Measurements from ENCODE around the gene DPEP3.
"Not testable (repeated sequence)": the region's sequence is repeated elsewhere in the genome, so short reads cannot be mapped to it uniquely, and the experiment has no call there.

Gene DPEP3

DNA sequence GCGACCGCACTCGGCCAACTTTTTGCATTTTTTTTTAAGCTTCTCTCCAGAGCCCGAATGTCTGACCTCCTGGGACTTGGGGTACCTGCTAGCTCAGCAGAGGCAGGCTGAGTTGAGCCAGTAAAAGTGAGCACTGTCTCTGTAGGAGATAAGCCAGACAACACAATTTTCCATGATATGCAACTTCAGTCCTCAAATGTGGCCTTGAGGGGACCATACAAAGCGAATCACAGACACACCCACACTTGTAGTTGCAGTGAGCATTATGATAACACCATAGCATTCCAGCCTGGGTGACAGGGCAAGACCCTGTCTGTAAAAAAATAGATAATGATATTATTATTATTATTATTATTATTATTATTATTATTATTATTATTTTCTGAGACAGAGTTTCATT, 16.4 kb upstream of the DPEP3 start:
- intact Hi-C loops (cut with DNase I): loop anchor here (10.0 kb wide), 1 partner anchor 228 kb away; no protein-coding TSS in a partner anchor
- DNase-seq: no peak

DNA sequence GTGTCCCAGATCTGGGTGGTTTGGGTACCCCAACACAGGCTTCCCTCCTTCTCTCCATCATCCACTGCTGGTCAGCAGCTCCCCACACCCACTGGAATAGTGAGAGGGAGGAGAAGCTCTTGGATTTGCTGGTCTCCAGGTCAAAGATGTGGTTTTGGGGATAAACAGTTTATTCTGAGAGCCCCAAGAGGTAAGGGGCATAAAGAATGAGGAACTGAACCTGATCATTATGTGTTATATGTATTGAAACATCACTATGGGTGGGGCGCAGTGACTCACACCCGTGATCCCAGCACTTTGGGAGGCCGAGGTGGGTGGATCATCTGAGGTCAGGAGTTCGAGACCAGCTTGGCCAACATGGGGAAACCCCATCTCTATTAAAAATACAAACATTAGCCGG, 15.1 kb upstream of the DPEP3 start:
- DNase-seq: no peak
- intact Hi-C loops (cut with DNase I): loop anchor here (10.0 kb wide), 1 partner anchor 229 kb away; no protein-coding TSS in a partner anchor

DNA sequence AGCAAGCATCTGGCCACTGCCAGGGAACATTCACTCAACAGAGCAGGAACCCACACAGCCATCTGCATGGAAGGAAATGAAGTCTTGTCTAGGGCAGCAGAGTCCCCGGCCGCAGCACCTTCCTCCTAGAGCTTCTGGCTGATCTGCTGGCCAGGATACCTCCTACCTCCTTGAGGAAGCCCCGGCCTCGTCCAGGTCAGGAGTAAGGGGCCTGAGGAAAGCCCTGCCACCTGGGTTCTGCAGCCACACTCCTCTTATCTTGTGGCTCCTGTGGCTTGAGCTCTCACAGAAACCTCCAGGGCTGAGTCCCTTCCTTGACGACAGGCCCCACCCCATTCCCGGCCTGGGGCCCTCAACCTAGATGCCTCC, 13.7 kb upstream of the DPEP3 start:
- intact Hi-C loops (cut with DNase I): loop anchor here (10.0 kb wide), 1 partner anchor 231 kb away; no protein-coding TSS in a partner anchor

DNA sequence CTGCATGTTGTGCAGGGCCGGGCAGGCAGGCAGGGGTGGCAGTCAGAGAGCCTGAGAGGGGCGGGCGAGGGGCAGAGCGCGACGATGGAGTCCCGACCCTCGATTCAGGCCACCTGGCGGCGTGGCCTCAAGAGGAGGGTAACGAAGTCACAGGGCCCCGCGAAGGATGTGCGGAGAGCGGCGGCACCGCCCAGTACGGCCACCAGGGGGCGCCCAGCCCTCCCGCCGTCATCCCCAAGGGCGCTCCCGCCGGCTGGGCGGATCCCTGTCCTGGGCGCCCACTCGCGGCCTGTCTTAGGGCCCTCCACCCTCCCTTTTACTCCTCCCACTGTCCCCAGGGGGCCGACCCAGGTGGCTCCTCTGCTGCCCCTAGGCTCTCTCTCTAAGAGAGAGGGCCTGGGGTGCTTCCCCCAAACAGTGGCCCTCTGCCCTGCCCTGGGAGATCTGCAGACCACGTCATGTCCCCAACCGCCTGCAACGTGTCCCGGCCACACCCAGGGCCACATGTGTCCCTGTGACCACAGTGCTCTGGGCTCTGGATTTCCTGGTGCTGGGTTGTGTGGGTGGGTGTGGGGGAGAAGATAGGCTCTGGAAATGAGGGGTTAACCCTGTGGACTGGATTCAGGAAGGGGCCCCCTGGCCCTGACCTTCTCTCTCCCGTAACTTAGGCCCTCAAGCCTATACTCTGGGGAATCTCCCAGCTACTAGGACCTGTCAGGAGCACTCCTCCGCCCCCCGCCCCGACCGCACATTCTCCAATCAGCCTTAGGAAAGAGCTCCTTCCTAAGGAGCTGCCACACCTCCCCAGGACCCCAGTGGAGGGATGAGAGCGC, 13.1 kb upstream of the DPEP3 start:
- intact Hi-C loops (cut with DNase I): loop anchor here (10.0 kb wide), 1 partner anchor 231 kb away; no protein-coding TSS in a partner anchor
- DNase-seq: peak; percentile 20 to 94 (median 64)

More for the DNA sequence above, 13.7 kb upstream of the DPEP3 start:
- DNase-seq: not testable (repeated sequence)

DNA sequence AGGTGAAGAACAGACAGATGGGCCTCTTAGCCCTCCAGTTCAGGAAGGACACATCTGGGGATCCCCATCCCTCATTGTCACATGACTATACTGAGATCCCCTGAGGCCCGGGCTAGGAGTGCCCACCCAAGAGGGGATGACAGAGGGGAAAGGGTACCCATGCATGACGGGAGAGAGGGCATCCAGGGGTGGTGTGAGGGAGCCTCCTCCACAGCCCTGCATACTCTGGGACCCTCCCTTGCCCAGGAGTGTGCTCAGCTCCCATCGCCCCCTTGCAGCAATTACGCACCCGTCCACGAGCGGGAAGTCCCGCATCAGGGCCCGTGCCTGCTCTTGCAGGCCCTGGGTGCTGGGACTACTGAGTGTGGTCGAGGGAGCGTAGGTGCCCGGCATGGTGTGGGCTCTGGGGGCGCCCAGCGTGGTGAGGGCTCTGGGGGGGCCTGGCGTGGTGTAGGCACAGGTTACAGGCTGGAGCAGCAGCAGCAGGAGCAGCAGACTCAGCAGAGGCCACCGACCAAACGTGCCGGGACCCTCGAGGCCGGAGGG, 12.4 kb upstream of the DPEP3 start:
- intact Hi-C loops (cut with DNase I): loop anchor here (10.0 kb wide), 1 partner anchor 232 kb away; no protein-coding TSS in a partner anchor
- DNase-seq: no peak

DNA sequence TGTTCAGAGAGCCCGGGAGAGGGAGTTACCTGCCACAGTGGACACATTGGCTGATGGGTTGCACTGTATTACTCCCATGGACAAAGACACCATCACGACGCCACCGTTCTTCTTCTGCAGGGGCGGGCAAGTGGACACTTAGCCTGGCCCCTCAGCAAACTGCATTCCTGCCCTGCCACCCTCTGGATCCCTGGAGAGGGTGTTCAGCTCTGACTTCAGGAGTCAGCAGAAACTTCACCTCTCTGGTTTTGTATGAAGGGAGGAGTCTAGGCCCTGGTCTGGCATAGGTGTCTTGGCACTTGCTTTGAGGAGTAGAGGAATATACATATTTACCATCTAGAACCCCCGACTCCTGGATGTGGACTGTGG, 9.7 kb upstream of the DPEP3 start:
- DNase-seq: no peak
- intact Hi-C loops (cut with DNase I): loop anchor here (10.0 kb wide), 1 partner anchor 235 kb away; no protein-coding TSS in a partner anchor

DNA sequence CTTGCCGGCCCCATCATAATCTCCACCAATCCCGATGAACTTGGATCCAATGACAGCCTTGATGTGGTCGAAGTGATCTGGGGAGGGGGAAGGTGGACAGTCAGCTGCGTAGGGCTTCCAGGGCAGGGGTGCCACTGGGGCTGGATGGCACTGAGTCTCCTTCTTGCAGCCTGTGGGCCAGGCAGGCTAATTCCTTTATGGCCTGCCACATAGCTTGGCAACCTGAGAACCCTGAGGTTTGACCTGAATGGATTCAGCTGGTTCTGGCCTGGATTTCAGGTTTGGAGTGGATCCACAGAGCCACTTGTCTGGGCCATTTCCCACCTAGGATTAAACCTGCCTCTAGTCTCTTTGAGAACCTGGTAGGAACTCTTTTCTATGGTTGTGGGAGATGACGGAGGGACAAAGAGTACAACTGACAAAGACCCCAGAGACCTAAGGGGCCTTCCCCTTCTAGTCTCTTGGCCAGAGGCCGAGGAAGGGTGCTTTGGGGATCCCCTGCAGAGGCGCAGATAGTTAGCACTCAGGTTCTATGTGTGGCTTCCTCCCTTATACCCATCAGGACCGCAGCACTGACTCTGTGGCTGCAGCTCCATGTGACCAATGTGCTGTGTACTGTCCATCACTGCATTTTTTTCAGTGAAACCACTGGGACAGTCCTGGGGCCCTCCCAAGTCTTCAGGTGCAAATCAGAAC, 9.2 kb upstream of the DPEP3 start:
- DNase-seq: no peak
- intact Hi-C loops (cut with DNase I): loop anchor here (10.0 kb wide), 1 partner anchor 235 kb away; no protein-coding TSS in a partner anchor

DNA sequence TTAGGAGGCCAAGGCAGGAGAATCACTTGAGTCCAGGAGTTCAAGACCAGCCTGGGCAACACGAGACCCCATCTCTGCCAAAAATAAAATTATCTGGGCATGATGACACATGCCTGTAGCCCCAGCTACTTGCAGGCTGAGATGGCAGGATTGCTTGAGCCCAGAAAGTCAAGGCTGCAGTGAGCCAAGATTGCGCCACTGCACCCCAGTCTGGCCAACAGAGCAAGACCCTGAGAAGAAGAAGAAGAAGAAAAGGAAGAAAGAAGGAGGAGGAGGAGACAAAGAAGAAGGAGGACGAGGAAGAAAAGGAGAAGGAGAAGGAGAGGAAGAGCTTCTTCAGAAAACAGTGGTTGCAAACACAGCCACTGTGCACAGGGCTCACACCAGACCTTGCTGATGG, 8.4 kb upstream of the DPEP3 start:
- intact Hi-C loops (cut with DNase I): no loop called here

DNA sequence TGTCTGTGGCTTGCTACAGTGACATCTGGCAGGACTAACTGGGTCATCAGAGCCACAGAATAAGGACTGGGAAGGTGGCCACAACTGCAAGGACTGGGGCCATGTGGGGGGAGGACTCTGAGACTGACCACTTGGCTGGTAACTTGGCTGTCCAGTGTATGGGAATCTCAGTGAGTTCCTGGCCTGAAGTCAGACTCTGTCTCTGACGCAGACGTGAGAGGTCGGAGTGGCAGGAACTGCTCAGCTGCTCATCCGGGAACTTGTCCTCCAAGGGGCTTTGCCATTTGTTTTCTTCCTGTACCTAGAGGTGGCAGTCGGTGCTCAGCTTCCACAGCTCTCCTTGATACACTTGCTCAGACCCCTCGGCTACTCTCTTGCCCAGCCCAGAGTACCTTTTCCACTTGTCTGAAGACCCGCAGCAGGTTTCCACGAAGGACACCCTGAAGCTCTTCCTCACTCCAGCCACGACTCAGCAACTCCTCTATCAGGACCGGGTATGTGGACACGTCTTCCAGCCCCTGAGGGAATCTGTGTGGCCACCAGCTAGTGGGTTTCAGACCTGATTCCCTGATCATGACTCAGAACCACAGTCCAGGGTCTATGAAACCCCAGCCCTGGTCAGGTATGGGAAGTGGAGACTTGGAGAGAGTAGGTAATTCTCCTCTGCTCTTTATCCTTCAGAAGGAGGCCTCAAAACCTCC, 7.3 kb upstream of the DPEP3 start:
- DNase-seq: no peak

More for the DNA sequence above, 8.4 kb upstream of the DPEP3 start:
- DNase-seq: no peak

DNA sequence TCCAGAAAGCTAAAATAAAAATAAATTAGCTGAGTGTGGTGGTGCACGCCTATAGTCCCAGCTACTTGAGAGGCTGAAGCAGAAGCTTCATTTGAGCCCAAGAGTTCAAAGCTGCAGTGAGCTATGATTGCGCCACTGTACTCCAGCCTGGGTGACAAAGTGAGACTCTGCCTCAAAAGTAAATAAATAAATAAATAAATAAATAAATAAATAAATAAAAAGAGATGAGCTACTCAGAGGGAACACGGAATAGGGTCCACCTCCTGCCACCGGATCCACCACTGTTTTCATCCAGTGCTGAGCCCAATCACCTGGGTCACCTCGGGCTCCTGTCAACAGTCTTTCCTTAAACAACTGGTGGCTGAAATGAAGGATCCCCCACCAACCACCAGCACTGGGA, 6.7 kb upstream of the DPEP3 start:
- intact Hi-C loops (cut with DNase I): no loop called here
- DNase-seq: no peak

More for the DNA sequence above, 7.3 kb upstream of the DPEP3 start:
- intact Hi-C loops (cut with DNase I): no loop called here

DNA sequence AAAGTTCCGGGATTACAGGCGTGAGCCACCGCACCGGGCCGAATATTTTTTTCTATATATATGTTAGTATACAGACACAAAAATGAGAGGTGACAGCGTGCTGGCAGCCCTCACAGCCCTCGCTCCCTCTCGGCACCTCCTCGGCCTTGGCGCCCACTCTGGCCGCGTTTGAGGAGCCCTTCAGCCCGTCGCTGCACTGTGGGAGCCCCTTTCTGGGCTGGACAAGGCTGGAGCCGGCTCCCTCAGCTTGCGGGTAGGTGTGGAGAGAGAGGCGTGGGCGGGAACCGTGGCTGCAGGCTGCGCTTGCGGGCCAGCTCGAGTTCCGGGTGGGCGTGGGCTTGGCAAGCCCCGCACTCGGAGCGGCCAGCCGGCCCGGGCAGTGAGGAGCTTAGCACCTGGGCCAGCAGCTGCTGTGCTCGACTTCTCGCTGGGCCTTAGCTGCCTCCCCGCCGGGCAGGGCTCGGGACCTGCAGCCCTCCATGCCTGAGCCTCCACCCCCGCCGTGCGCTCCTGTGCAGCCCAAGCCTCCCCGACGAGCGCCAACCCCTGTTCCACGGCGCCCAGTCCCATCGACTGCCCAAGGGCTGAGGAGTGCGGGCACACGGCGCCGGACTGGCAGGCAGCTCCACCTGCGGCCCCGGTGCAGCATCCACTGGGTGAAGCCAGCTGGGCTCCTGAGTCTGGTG, 1.9 kb upstream of the DPEP3 start:
- intact Hi-C loops (cut with DNase I): no loop called here

DNA sequence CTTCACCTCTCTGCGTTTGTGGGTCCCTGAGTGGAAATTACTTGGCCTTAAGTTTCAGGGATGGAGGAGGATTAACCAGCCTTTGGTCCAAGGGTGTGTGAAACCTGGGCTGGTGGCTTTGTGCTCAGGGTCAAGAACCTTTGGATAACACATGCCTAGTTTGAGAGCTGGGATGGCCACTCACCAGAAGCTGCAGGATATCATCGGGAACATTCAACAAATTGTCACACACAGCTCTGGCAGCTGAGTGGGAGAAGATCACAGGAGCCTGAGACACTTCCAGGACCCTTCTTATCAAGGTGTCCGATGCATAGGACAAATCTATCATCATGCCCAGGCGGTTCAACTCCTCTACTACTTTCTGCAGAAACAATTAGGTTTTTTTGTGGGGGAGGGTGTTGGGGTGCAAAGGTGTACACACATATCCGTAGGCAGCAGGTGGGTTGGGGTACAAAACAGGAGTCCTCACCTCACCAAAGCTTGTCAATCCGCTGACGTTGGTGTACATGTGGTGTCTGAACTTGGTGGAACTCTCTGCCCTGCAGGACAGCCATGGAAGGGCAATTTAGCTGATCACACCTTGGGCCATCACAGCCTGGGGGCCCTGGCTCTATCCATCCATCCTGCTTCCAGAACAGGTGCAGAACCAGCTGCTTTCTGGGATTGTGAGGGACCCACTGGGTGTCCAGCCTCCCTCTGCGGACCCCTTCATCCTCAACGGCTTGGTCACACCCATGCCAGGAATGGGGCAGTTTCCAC, 2.7 kb downstream of the DPEP3 start:
- intact Hi-C loops (cut with DNase I): no loop called here
- DNase-seq: no peak

More for the DNA sequence above, 1.9 kb upstream of the DPEP3 start:
- DNase-seq: no peak

DNA sequence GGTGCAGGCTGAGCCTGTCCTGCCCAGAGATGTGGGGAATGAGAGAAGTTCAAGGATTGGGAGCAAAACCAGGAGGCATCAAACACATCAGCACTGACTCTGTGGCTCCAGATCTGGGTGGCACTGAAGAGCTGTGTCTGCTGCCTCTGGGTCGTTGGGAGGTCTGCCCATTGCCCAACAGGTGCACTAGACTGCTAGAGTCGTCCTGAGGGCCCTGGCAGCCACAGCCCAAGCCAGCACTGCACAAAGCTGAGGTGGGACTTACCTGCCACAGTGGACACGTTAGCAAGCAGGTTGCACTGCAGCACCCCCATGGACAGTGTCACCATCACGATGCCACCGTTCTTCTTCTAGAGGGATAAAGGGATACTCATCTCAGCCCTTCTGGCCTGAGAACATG, 3.3 kb downstream of the DPEP3 start:
- peak in 1 of 10 donors; percentile 44 for DNase-seq
- intact Hi-C loops (cut with DNase I): no loop called here

DNA sequence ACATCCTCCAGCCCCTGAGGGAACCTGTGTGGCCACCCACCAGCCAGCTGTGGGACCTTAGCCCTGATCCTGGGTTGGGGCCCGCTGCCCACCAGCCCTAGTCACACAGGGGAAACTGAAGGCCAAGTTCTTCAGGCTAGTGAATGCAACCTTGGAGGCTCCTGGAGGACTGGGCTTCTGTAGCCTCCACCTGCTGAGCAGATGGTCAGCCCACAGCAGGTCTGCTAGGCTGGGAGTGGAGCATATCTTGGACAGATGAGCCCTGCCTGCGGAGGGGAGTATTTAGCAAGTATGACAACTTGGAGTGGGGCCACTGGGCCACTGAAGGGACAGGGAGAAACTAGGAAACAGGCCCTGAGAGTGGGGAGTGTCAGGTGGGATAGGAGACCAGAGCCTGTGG, 4.1 kb downstream of the DPEP3 start:
- intact Hi-C loops (cut with DNase I): no loop called here
- no peak for DNase-seq

DNA sequence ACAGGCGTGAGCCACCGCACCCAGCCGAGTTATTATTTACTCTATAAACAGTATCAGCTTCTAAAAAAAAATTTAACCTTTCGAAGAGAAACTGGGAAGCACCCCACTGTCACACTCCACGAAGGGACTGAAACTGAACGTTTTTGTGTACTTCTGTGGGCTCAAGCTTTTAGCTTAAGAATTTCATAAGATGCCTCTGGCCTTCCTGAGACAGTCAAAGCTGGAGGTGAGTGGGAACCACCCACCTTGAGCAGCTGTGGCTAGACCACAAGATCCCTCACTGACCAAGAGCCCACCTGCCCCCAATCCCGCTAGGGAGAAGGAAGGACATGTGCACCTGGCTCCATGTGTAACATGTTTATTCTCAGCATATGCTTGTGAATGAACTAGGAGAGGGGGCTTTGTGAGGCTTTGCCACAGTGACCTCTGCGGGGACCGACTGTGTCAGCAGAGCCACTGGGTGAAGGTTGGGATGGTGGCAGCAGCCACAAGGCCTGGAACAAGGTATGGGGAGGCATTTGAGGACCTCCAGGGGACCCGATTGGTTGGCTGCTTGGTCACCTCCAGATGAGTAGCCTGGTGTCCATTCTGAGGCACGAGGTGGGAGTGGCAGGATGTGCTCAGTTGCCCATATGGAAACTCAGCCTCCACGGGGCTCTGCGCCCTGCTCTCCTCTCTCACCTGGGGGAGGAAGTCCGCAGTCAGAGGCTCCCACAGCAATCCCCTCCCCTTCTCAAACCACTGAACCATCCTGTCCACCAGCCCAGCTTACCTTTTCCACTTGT, 4.8 kb downstream of the DPEP3 start:
- no peak for DNase-seq
- intact Hi-C loops (cut with DNase I): no loop called here

DNA sequence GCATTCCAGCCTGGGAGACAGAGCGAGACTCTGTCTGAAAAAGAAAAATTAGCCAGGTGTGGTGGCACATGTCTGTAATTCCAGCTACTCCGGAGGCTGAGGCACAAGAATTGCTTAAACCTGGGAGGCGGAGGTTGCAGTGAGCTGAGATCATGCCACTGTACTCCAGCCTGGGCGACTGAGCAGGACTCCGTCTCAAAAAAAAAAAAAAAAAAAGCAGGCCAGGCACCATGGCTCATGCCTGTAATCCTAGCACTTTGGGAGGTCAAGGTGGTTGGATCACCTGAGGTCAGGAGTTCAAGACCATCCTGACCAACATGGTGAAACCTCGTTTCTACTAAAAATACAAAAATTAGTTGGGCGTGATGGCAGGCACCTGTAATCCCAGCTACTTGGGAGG, 8.0 kb downstream of the DPEP3 start:
- DNase-seq: not testable (repeated sequence)

DNA sequence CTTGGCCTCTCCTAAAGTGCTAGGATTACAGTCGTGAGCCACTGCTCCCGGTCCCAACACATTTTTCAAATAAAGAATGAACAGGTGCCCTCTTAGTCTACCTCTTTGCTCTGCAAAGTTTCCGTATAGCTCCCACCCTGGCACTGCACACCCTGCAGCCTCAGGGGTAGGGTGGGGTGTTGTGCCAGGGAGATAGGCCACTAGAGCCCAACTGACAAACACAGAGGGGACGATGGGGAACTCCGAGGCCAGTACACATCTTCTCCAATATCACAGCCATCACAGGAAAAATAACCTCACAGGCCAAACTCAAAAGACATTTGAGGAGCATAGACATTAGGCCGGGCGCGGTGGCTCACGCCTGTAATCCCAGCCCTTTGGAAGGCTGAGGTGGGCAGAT, 9.2 kb downstream of the DPEP3 start:
- intact Hi-C loops (cut with DNase I): no loop called here
- DNase-seq: no peak

More for the DNA sequence above, 8.0 kb downstream of the DPEP3 start:
- intact Hi-C loops (cut with DNase I): not testable (repeated sequence)

DNA sequence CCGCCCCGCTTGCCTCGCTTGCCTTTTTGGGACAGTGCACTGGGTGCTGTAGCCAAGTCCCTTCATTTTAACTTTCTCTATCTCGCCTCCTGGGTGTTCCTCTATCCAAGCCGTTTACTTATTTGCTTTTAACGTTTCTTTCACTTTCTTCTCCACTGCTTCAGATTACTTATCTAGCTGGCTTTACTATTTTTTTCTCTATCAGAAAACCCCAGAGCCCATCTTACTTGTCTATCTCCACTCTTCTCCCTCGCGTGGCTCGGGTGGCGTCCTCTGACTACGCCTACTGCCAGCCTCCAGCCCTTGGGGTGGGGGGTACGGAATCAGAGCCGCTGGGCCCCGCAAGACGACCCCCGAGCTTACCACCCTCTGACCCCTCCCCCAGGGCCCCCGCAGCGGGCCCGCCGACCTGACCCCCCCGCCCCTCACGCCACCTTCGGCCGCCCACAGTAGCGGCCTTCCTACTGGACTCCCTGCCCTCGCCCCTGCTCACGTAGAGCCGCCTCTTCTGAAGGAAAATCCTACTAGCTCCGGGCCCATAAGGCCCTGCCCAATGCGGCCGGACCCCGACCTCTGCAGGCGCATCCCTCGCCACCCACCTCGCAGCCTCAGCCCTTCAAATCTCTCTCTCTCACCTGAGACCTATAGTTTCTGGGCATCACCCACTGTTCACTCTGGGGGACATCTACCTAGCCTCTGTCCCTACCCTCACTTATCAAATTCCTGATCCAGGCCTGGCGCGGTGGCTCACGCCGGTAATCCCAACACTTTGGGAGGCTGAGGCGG, 10.9 kb downstream of the DPEP3 start:
- DNase-seq: no peak
- intact Hi-C loops (cut with DNase I): no loop called here
